H1 (cell line): Measurements from ENCODE around the gene MS4A18. TPM values are rescaled to one million over a fixed set of nuclear protein-coding genes. Genes with fewer than 3 reads are reported as not detected.

Experiments
- CTCF ChIA-PET: fragments of 300-600 bp; sonication (Branson Sonifier 250); formaldehyde crosslinking; loops from one replicate; lab custom pipeline; 2021; ENCODE audit not compliant: partially characterized antibody; lab: Charles Lee
- POLR2A ChIA-PET: fragments of 300-600 bp; sonication (Branson Sonifier 250); formaldehyde crosslinking; loops from one replicate; lab custom pipeline; 2021; ENCODE audit warnings: inconsistent platforms; ENCODE audit not compliant: partially characterized antibody; lab: Charles Lee
- DNase-seq, 2 experiments: peaks; one replicate each; pipeline versions ENCODE4 v3.0.0 to v3.0.0-alpha.2; 2010 to 2022; ENCODE audit warnings: low spot score in 2 of 2, low read depth in 1 of 2, mixed read lengths in 1 of 2
- FAIRE-seq: peaks from 2 replicates; lab custom pipeline; 2011; peaks lifted over from hg19 to GRCh38; lab: Jason Lieb, UNC
- H2AFZ ChIP-seq: 2 replicates; pipeline ENCODE4 v1.8.1; 2012; ENCODE audit warnings: low read length, inconsistent platforms
- H2AK5ac ChIP-seq: 2 replicates; pipeline ENCODE4 v1.6.1; 2013; ENCODE audit warnings: low read depth, low read length
- H2BK120ac ChIP-seq: replicated peaks from 2 replicates; pipeline ENCODE3; 2013; ENCODE audit warnings: low read depth, low read length, inconsistent platforms
- H2BK12ac ChIP-seq: 2 replicates; pipeline ENCODE4 v1.6.1; 2013; ENCODE audit warnings: low read depth, low read length
- H2BK15ac ChIP-seq: 2 replicates; pipeline ENCODE4 v1.6.1; 2013; ENCODE audit warnings: low read length
- H2BK20ac ChIP-seq: 2 replicates; pipeline ENCODE4 v1.6.1; 2013; ENCODE audit warnings: low read length
- H2BK5ac ChIP-seq: 2 replicates; pipeline ENCODE4 v1.6.1; 2013; ENCODE audit warnings: low read depth, low read length
- H3K14ac ChIP-seq: 2 replicates; pipeline ENCODE4 v1.6.1; 2013; ENCODE audit warnings: inconsistent platforms; ENCODE audit not compliant: insufficient read length
- H3K18ac ChIP-seq: 2 replicates; pipeline ENCODE4 v1.6.1; 2013; ENCODE audit warnings: low read length; ENCODE audit errors: extremely low read depth
- H3K23ac ChIP-seq: 2 replicates; pipeline ENCODE4 v1.6.1; 2013; ENCODE audit warnings: inconsistent platforms; ENCODE audit not compliant: insufficient read length
- H3K23me2 ChIP-seq: 2 replicates; pipeline ENCODE4 v1.6.1; 2013; ENCODE audit warnings: low read depth, low read length
- H3K27ac ChIP-seq: 2 replicates; pipeline ENCODE4 v1.6.1; 2011; ENCODE audit warnings: low read depth, low read length, inconsistent platforms
- H3K27me3 ChIP-seq, 4 experiments: replicated peaks in 1 of 4; 1 replicate in 1 of 4; 2 replicates in 3 of 4; pipeline versions ENCODE4 v1.6.1 to v1.8.1; 2011 to 2013; ENCODE audit warnings: low read length in 3 of 4, mild to moderate bottlenecking in 3 of 4, inconsistent platforms in 2 of 4, mixed read lengths in 2 of 4, moderate library complexity in 1 of 4; ENCODE audit not compliant: control insufficient read depth in 3 of 4, insufficient read depth in 3 of 4; ENCODE audit errors: extremely low read depth in 1 of 4
- H3K36me3 ChIP-seq, 4 experiments: 2 replicates each; pipeline versions ENCODE4 v1.6.1 to v1.8.1; 2011 to 2013; ENCODE audit warnings: mild to moderate bottlenecking in 4 of 4, low read length in 3 of 4, moderate library complexity in 2 of 4, control low read depth in 1 of 4, inconsistent platforms in 1 of 4; ENCODE audit not compliant: insufficient read depth in 4 of 4, control insufficient read depth in 2 of 4
- H3K4ac ChIP-seq: replicated peaks from 2 replicates; pipeline ENCODE3; 2013; ENCODE audit warnings: low read length, low read depth, mixed read lengths, inconsistent platforms; ENCODE audit not compliant: insufficient read length
- H3K4me1 ChIP-seq, 4 experiments: replicated peaks in 1 of 4; 1 replicate in 1 of 4; 2 replicates in 3 of 4; pipeline versions ENCODE4 v1.6.1 to v1.8.1; 2011 to 2013; ENCODE audit warnings: low read length in 3 of 4, inconsistent platforms in 2 of 4, mixed read lengths in 1 of 4; ENCODE audit not compliant: insufficient read depth in 4 of 4, control insufficient read depth in 3 of 4
- H3K4me2 ChIP-seq, 2 experiments: 2 replicates each; pipeline versions ENCODE4 v1.6.1 to v1.8.1; 2011 to 2013; ENCODE audit warnings: low read depth in 2 of 2, low read length in 2 of 2, control low read depth in 1 of 2, inconsistent platforms in 1 of 2, mild to moderate bottlenecking in 1 of 2; ENCODE audit not compliant: insufficient read depth in 1 of 2
- H3K4me3 ChIP-seq, 4 experiments: fragments of 200-600, 300-600 bp in 1 of 4; sonication (generic), shearing (Covaris generic), sonication (Bioruptor Twin) in 1 of 4; 2 replicates each; pipeline versions ENCODE4 v1.5.1 to v1.8.1; 2011 to 2016; ENCODE audit warnings: low read length in 4 of 4, low read depth in 3 of 4, control low read depth in 2 of 4, inconsistent platforms in 2 of 4, mild to moderate bottlenecking in 2 of 4, mixed read lengths in 1 of 4, moderate library complexity in 1 of 4; ENCODE audit not compliant: insufficient read depth in 2 of 4; ENCODE audit errors: extremely low read depth in 1 of 4
- H3K56ac ChIP-seq: replicated peaks from 2 replicates; pipeline ENCODE3; 2013; ENCODE audit warnings: low read depth, mild to moderate bottlenecking, mixed read lengths, low read length, inconsistent platforms; ENCODE audit not compliant: insufficient read length
- H3K79me1 ChIP-seq: 2 replicates; pipeline ENCODE4 v1.6.1; 2013; ENCODE audit warnings: low read depth, low read length, control low read depth
- H3K79me2 ChIP-seq, 2 experiments: 2 replicates each; pipeline versions ENCODE4 v1.6.1 to v1.8.1; 2012 to 2013; ENCODE audit warnings: low read length in 2 of 2, mild to moderate bottlenecking in 2 of 2, inconsistent platforms in 1 of 2; ENCODE audit not compliant: insufficient read depth in 2 of 2, control insufficient read depth in 1 of 2
- H3K9ac ChIP-seq, 4 experiments: replicated peaks in 1 of 4; 1 replicate in 1 of 4; 2 replicates in 3 of 4; pipeline versions ENCODE4 v1.6.1 to v1.8.1; 2011 to 2013; ENCODE audit warnings: low read depth in 3 of 4, low read length in 3 of 4, control low read depth in 2 of 4, mild to moderate bottlenecking in 2 of 4, moderate library complexity in 2 of 4, inconsistent platforms in 1 of 4; ENCODE audit errors: extremely low read depth in 1 of 4
- H3K9me3 ChIP-seq, 2 experiments: 2 replicates each; pipeline versions ENCODE4 v1.6.1 to v1.8.1; 2012 to 2013; ENCODE audit warnings: mild to moderate bottlenecking in 2 of 2, moderate library complexity in 2 of 2, control low read depth in 1 of 2, inconsistent platforms in 1 of 2, low read depth in 1 of 2, low read length in 1 of 2, mixed read lengths in 1 of 2; ENCODE audit not compliant: insufficient read depth in 2 of 2
- H4K20me1 ChIP-seq, 2 experiments: replicated peaks in 1 of 2; 2 replicates each; pipeline versions ENCODE3 to v1.8.1; 2011 to 2013; ENCODE audit warnings: inconsistent platforms in 2 of 2, low read length in 2 of 2, mild to moderate bottlenecking in 1 of 2; ENCODE audit not compliant: insufficient read depth in 2 of 2, control insufficient read depth in 1 of 2
- H4K5ac ChIP-seq: 2 replicates; pipeline ENCODE4 v1.6.1; 2013; ENCODE audit warnings: low read length, low read depth, mixed read lengths, inconsistent platforms; ENCODE audit not compliant: insufficient read length
- H4K8ac ChIP-seq: 2 replicates; pipeline ENCODE4 v1.8.0; 2013; ENCODE audit warnings: mild to moderate bottlenecking, moderate library complexity, low read length, inconsistent platforms; ENCODE audit not compliant: insufficient read depth; ENCODE audit errors: extremely low read depth
- H4K91ac ChIP-seq: replicated peaks from 2 replicates; pipeline ENCODE3; 2013; ENCODE audit warnings: low read length, mixed read lengths, inconsistent platforms; ENCODE audit not compliant: insufficient read length
- CHD1 ChIP-seq: IDR thresholded peaks from 2 replicates; pipeline ENCODE4 v1.6.1; 2012; ENCODE audit warnings: low read depth, low read length, improper control_type of control experiment
- CHD2 ChIP-seq: IDR thresholded peaks from 2 replicates; pipeline ENCODE4 v1.6.1; 2012; ENCODE audit warnings: low read length, improper control_type of control experiment
- KDM1A ChIP-seq: fragments of 200-600, 300-600 bp; sonication (generic); IDR thresholded peaks from 2 replicates; pipeline ENCODE4 v1.7.1; 2016; ENCODE audit warnings: mild to moderate bottlenecking, low read length, borderline replicate concordance
- WGBS, 2 experiments: shearing (Covaris generic) in 1 of 2; methylation state at CpG; one replicate each; pipeline versions ENCODE4 v1.1.6 to v1.1.7; 2013 to 2015; ENCODE audit warnings: low lambda C conversion rate in 2 of 2, mixed read lengths in 2 of 2, inconsistent platforms in 1 of 2, low coverage in 1 of 2, missing lambda C conversion rate in 1 of 2; ENCODE audit not compliant: insufficient replicate concordance in 2 of 2, insufficient coverage in 1 of 2, insufficient read length in 1 of 2; ENCODE audit errors: extremely low coverage in 1 of 2, missing lambda C conversion rate in 1 of 2; 5-methylcytosine and 5-hydroxymethylcytosine counted together
- polyA plus RNA-seq, 7 experiments: library from polyadenylated mRNA; depleted of rRNA in 3 of 7; stranded (reverse) in 5 of 7; unstranded in 2 of 7; fragments of >200 nt in 5 of 7; fragments of 200-250 nt in 2 of 7; gene quantifications; 1 replicate in 5 of 7; 2 replicates in 1 of 7; 4 replicates in 1 of 7; pipeline versions ENCODE4 v1.2.1 to v1.2.3, GENCODE V29; 2011 to 2013; ENCODE audit warnings: missing spikeins in 2 of 7, mixed read lengths in 2 of 7
- total RNA-seq: library from RNA; stranded (reverse); fragmentation: NEBNext Ultra II Directional; extraction: Animal tissue kit (Norgen Biotek cat#: 25700); gene quantifications from 2 replicates; pipeline ENCODE4 v1.2.1, GENCODE V29; 2021

MS4A18 gene
- total and polyA plus RNA-seq, 2 of the 8 experiments (the other 6 are each of a cell fraction or from before 2014, with no cell fraction given) = not detected

DNA sequence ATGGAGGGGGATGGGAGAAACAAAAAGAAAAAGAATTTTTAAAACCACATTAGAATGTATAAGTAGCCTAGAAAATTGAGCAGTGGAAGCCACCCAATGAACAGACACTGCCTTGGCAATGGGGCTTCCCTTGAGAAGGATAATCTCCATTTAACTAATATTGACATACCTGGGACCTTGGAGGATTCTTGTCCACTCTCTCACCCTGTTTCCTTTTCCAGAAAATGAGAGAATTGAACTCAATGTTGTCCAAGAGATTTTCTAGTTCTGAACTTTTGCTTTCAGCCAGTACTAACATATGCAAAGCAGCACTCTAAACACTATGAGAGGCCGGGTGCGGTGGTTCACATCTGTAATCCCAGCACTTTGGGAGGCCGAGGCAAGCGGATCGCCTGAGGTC is 24.6 kb upstream of the MS4A18 start:
- peaks cover 0 to 2% (median 0%) of the 10 kb centered on the region in 4 experiments; a peak in 3 of 7 replicates for H3K4me1 ChIP-seq
- H3K23me2 ChIP-seq = peaks cover 2% of the 10 kb centered on the region; the same call in 1 of the 2 replicates
- no peak overlapping the region for H4K8ac ChIP-seq
- no peak overlapping the region for H3K23ac ChIP-seq
- H3K27me3 ChIP-seq = no peaks in the 10 kb centered on the region
- no peak overlapping the region for H2BK15ac ChIP-seq
- H3K56ac ChIP-seq = no peak overlapping the region
- H3K36me3 ChIP-seq = no peaks in the 10 kb centered on the region
- H4K5ac ChIP-seq = no peak overlapping the region
- no peak overlapping the region for H2AK5ac ChIP-seq
- H2BK5ac ChIP-seq = no peak overlapping the region
- no peak overlapping the region for H3K4ac ChIP-seq
- no peak overlapping the region for H3K18ac ChIP-seq
- no peak overlapping the region for H3K9ac ChIP-seq
- H3K9me3 ChIP-seq = no peaks in the 10 kb centered on the region
- no peak overlapping the region for H3K27ac ChIP-seq
- no peak overlapping the region for H3K14ac ChIP-seq
- FAIRE-seq (no peak), DNase-seq (no peak)
- ChIA-PET CTCF (interaction anchor here (0.6 to 8.6 kb wide), 12 partner anchors 8 to 75 kb away, joined by 3 to 90 read pairs (median 6); partner anchors contain the start of genes MS4A15 and MS4A18), POLR2A (no interaction called here)
- no peaks in the 10 kb centered on the region for H3K79me2 ChIP-seq
- H2AFZ ChIP-seq = no peak overlapping the region
- H2BK12ac ChIP-seq = no peak overlapping the region
- no peaks in the 10 kb centered on the region for H3K79me1 ChIP-seq
- no peaks in the 10 kb centered on the region for H4K20me1 ChIP-seq
- H4K91ac ChIP-seq = no peak overlapping the region
- H2BK120ac ChIP-seq = no peak overlapping the region
- no peak overlapping the region for H3K4me2 ChIP-seq
- TF ChIP-seq CHD2 (no peak), CHD1 (no peak), KDM1A (no peak)
- 98% methylated on average over 5 of the region's 5 CpGs; no CpG with 5 or more reads in 1 of the 2 experiments for WGBS, 2 experiments
- H2BK20ac ChIP-seq = no peak overlapping the region
- H3K4me3 ChIP-seq = no peak overlapping the region
